A549 (cell line): ENCODE measurements around the gene KAT5.

Experiments
- CEBPB ChIP-seq, 2 experiments: fragments of >200 bp in 1 of 2; sonication (Bioruptor Twin) in 1 of 2; formaldehyde crosslinking in 1 of 2; IDR thresholded peaks; 2 replicates each; pipeline ENCODE4 v1.6.1; 2012 to 2016
- RCOR1 ChIP-seq: fragments of 150-350 bp; IDR thresholded peaks from 2 replicates; pipeline ENCODE4 v1.6.1; 2014; ENCODE audit warnings: antibody characterized with exemption, low read length, low read depth

GRCh38 chr11:65710421-65710820 lies 1.6 kb upstream of the KAT5 start:
- TF ChIP-seq RCOR1: no peak
- no peak; a peak in 1 of 4 replicates for TF ChIP-seq CEBPB (IDR thresholded peaks at IDR 0.05)
